ENCODE measurements around the gene SHF.

Gene SHF

GRCh38 chr15:45169608-45170480 lies 17.9 kb downstream of the SHF start:
- no peak for DNase-seq (ENCODE audit: low read depth)

- DNase-seq (ENCODE audit: low read depth) = no peak
These were observed 18.8 kb downstream of the SHF start for GRCh38 chr15:45168751-45169551.

- no peak for DNase-seq (ENCODE audit: low read depth)
These were observed 19.5 kb downstream of the SHF start for GRCh38 chr15:45168286-45168685.

- no peak for DNase-seq (ENCODE audit: low read depth)
These were observed 20.0 kb downstream of the SHF start for GRCh38 chr15:45167631-45168205.

GRCh38 chr15:45166834-45167630 lies 20.7 kb downstream of the SHF start:
- peak; percentile 68 for DNase-seq (ENCODE audit: low read depth)

- no peak for DNase-seq (ENCODE audit: low read depth)
These were observed 22.2 kb downstream of the SHF start for GRCh38 chr15:45165536-45165935.

- DNase-seq (ENCODE audit: low read depth) = no peak
These were observed 22.9 kb downstream of the SHF start for GRCh38 chr15:45164914-45165313.

GRCh38 chr15:45163508-45163856 lies 24.3 kb downstream of the SHF start:
- no peak for DNase-seq (ENCODE audit: low read depth)

GRCh38 chr15:45162771-45163507 lies 24.8 kb downstream of the SHF start:
- no peak for DNase-seq (ENCODE audit: low read depth)

- no peak for DNase-seq (ENCODE audit: low read depth)
These were observed 26.1 kb downstream of the SHF start for GRCh38 chr15:45161666-45162065.

- DNase-seq (ENCODE audit: low read depth) = no peak
These were observed 29.8 kb downstream of the SHF start for GRCh38 chr15:45157974-45158373.

GRCh38 chr15:45156744-45157455 lies 30.9 kb downstream of the SHF start:
- no peak for DNase-seq (ENCODE audit: low read depth)

GRCh38 chr15:45155739-45156138 lies 32.0 kb downstream of the SHF start:
- no peak for DNase-seq (ENCODE audit: low read depth)

- no peak for DNase-seq (ENCODE audit: low read depth)
These were observed 35.6 kb downstream of the SHF start for GRCh38 chr15:45151998-45152828.

- no peak for DNase-seq (ENCODE audit: low read depth)
These were observed 36.8 kb downstream of the SHF start for GRCh38 chr15:45150997-45151396.

GRCh38 chr15:45150481-45150880 lies 37.3 kb downstream of the SHF start:
- DNase-seq (ENCODE audit: low read depth) = no peak

GRCh38 chr15:45149060-45149459 lies 38.7 kb downstream of the SHF start:
- DNase-seq (ENCODE audit: low read depth) = no peak

- DNase-seq (ENCODE audit: low read depth) = no peak
These were observed 39.4 kb downstream of the SHF start for GRCh38 chr15:45148076-45149059.

- no peak for DNase-seq (ENCODE audit: low read depth)
These were observed 40.2 kb downstream of the SHF start for GRCh38 chr15:45147606-45148005.
